Subcutaneous abdominal adipose tissue (tissue), 5 donors: ENCODE measurements around the gene KISS1R.
"Not testable (repeated sequence)": the region's sequence is repeated elsewhere in the genome, so short reads cannot be mapped to it uniquely, and the experiment has no call there.

Experiments used
- H3K27ac ChIP-seq: one replicate; pipeline ENCODE4 v1.7.0; 2013; ENCODE audit warnings: low read depth, mild to moderate bottlenecking, inconsistent platforms, low read length, moderate library complexity
- H3K27me3 ChIP-seq, 5 donors: one replicate each; pipeline ENCODE4 v1.7.0; 2013; ENCODE audit warnings: low read length in 5 of 5, inconsistent platforms in 1 of 5; ENCODE audit not compliant: control insufficient read depth in 5 of 5, insufficient read depth in 4 of 5
- H3K36me3 ChIP-seq, 5 donors: one replicate each; pipeline ENCODE4 v1.7.0; 2013; ENCODE audit warnings: low read length in 5 of 5; ENCODE audit not compliant: control insufficient read depth in 5 of 5, insufficient read depth in 5 of 5
- H3K4me1 ChIP-seq, 5 donors: one replicate each; pipeline ENCODE4 v1.7.0; 2013; ENCODE audit warnings: low read length in 5 of 5, mild to moderate bottlenecking in 3 of 5, moderate library complexity in 1 of 5; ENCODE audit not compliant: control insufficient read depth in 5 of 5, insufficient read depth in 5 of 5
- H3K4me3 ChIP-seq, 5 donors: one replicate each; pipeline ENCODE4 v1.7.0; 2013; ENCODE audit warnings: low read length in 5 of 5, low read depth in 1 of 5
- H3K9ac ChIP-seq, 5 donors: one replicate each; pipeline ENCODE4 v1.7.0; 2013; ENCODE audit warnings: low read length in 5 of 5, mild to moderate bottlenecking in 4 of 5, moderate library complexity in 3 of 5
- H3K9me3 ChIP-seq, 5 donors: one replicate each; pipeline ENCODE4 v1.7.0; 2013; ENCODE audit warnings: low read length in 5 of 5; ENCODE audit not compliant: control insufficient read depth in 5 of 5
- donor health status: healthy.
- donor health status: healthy.
- donor health status: healthy.
- donor health status: healthy.
- donor health status: healthy.

The KISS1R gene

DNA sequence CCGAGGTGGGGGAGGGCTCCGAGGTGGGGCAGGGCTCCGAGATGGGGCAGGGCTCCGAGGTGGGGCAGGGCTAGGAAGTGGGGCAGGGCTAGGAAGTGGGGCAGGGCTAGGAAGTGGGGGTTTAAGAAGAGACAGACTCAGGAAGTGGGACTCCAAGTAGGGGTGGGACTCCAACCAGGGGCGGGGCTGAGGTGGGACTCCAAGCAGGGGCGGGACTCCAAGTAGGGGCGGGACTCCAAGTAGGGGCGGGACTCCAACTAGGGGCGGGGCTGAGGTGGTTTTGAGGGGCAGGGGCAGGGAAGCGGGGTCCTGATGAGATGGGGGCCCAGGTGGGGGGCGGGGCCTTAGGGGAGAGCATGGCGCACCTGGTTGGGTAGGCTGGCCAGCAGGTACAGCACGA, 44.0 kb upstream of the KISS1R start:
- Histone ChIP-seq H3K9me3 (no peaks in the 10 kb centered on the region), H3K36me3 (peaks cover 0 to 58% (median 54%) of the 10 kb centered on the region in 5 donors), H3K27me3 (no peaks in the 10 kb centered on the region), H3K4me3 (no peak overlapping the region), H3K27ac (no peak overlapping the region), H3K9ac (no peak overlapping the region), H3K4me1 (peaks cover 2 to 28% (median 18%) of the 10 kb centered on the region in 5 donors)

DNA sequence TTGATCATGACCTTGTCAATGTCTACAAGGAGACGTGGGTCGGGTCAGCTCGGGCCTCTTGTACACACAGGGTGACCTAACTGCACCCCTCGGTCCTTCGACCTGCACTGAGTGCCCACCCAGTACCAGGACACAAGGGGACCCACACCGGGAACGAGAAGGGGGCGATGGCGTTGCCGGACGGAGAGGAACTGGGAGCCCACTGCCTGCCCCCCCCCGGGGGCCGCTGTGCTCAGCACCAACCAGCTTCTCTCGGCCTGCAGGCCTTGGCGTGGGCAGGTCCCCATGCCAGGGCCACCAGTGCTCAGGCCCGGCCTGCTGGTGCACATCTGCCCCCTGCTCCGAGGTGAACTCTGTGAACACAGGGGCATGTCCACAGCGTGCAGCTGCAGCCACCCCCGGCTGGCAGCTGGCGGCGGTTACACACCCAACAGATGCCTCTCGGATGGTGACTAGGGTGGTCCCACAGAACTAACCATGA, 43.5 kb upstream of the KISS1R start:
- Histone ChIP-seq H3K27me3 (no peaks in the 10 kb centered on the region), H3K27ac (no peak overlapping the region), H3K9me3 (no peaks in the 10 kb centered on the region), H3K36me3 (peaks cover 0 to 53% (median 49%) of the 10 kb centered on the region in 5 donors), H3K4me3 (no peak overlapping the region), H3K9ac (no peak overlapping the region), H3K4me1 (peaks cover 2 to 24% (median 16%) of the 10 kb centered on the region in 5 donors)

- Histone ChIP-seq H3K4me1 (peaks cover 0 to 11% (median 6%) of the 10 kb centered on the region in 5 donors), H3K9me3 (no peaks in the 10 kb centered on the region), H3K27me3 (no peaks in the 10 kb centered on the region), H3K9ac (no peak overlapping the region), H3K36me3 (peaks cover 0 to 64% (median 48%) of the 10 kb centered on the region in 5 donors), H3K27ac (no peak overlapping the region), H3K4me3 (no peak overlapping the region)
Measured at GRCh38 chr19:875265-875879, 41.8 kb upstream of the KISS1R start.

- no peak overlapping the region for H3K27ac ChIP-seq
- H3K9ac ChIP-seq, result no peak overlapping the region
- H3K4me1 ChIP-seq, result peaks cover 0 to 9% (median 5%) of the 10 kb centered on the region in 5 donors
- peaks cover 0 to 62% (median 45%) of the 10 kb centered on the region in 5 donors for H3K36me3 ChIP-seq
- H3K27me3 ChIP-seq, result no peaks in the 10 kb centered on the region
- H3K4me3 ChIP-seq, result no peak overlapping the region
- no peaks in the 10 kb centered on the region for H3K9me3 ChIP-seq
Measured at GRCh38 chr19:876089-876488, 41.0 kb upstream of the KISS1R start.

- peaks cover 0 to 66% (median 52%) of the 10 kb centered on the region in 5 donors for H3K36me3 ChIP-seq
Measured at GRCh38 chr19:876780-877314, 40.3 kb upstream of the KISS1R start.

GRCh38 chr19:877992-878660, 39.0 kb upstream of the KISS1R start:
- peaks cover 0 to 79% (median 64%) of the 10 kb centered on the region in 5 donors for H3K36me3 ChIP-seq
- H3K9ac ChIP-seq, H3K27me3 ChIP-seq, H3K9me3 ChIP-seq, H3K4me3 ChIP-seq, H3K4me1 ChIP-seq, H3K27ac ChIP-seq: not testable (repeated sequence)

More at GRCh38 chr19:876780-877314, 40.3 kb upstream of the KISS1R start:
- peaks cover 0 to 7% (median 3%) of the 10 kb centered on the region in 5 donors for H3K4me1 ChIP-seq
- H3K27ac ChIP-seq, result no peak overlapping the region
- H3K9ac ChIP-seq, result no peak overlapping the region
- H3K9me3 ChIP-seq, result no peaks in the 10 kb centered on the region
- H3K4me3 ChIP-seq, result no peak overlapping the region
- H3K27me3 ChIP-seq, result no peaks in the 10 kb centered on the region

DNA sequence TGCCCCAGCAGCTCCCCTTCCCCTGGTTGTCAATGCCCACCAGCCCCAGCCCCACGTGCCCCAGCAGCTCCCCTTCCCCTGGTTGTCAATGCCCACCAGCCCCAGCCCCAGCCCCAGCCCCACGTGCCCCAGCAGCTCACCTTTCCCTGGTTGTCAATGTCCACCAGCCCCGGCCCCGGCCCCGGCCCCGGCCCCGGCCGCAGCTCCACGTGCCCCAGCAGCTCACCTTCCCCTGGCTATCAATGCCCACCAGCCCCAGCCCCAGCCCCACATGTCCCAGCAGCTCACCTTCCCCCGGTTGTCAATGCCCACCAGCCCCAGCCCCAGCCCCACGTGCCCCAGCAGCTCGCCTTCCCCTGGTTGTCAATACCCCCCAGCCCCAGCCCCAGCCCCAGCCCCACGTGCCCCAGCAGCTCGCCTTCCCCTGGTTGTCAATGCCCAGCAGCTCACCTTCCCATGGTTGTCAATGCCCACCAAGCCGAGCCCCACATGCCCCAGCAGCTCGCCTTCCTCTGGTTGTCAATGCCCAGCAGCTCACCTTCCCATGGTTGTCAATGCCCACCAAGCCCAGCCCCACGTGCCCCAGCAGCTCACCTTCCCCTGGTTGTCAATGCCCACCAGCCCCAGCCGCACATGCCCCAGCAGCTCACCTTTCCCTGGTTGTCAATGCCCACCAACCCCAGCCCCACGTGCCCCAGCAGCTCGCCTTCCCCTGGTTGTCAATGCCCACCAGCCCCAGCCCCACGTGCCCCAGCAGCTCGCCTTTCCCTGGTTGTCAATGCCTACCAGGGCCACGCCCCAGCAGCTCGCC, 38.2 kb upstream of the KISS1R start:
- not testable (repeated sequence) for H3K4me1 ChIP-seq, H3K9me3 ChIP-seq, H3K4me3 ChIP-seq, H3K27ac ChIP-seq, H3K27me3 ChIP-seq, H3K9ac ChIP-seq
- H3K36me3 ChIP-seq, result peaks cover 0 to 82% (median 66%) of the 10 kb centered on the region in 5 donors

- Histone ChIP-seq H3K4me1 (no peaks in the 10 kb centered on the region), H3K4me3 (no peak overlapping the region), H3K36me3 (peaks cover 0 to 84% (median 66%) of the 10 kb centered on the region in 5 donors), H3K9ac (no peak overlapping the region), H3K9me3 (no peaks in the 10 kb centered on the region), H3K27ac (no peak overlapping the region), H3K27me3 (no peaks in the 10 kb centered on the region)
Measured at GRCh38 chr19:879711-880438, 37.3 kb upstream of the KISS1R start.

- H3K27me3 ChIP-seq, result no peaks in the 10 kb centered on the region
- no peaks in the 10 kb centered on the region for H3K4me1 ChIP-seq
- no peaks in the 10 kb centered on the region for H3K9me3 ChIP-seq
- H3K27ac ChIP-seq, result no peak overlapping the region
- H3K36me3 ChIP-seq, result peaks cover 0 to 85% (median 68%) of the 10 kb centered on the region in 5 donors
- H3K9ac ChIP-seq, result no peak overlapping the region
- no peak overlapping the region for H3K4me3 ChIP-seq
Measured at GRCh38 chr19:881385-882071, 35.6 kb upstream of the KISS1R start.
